Measurements from ENCODE around the gene LRRC8E.

Gene LRRC8E

GRCh38 chr19:7859831-7860713 lies 28.2 kb upstream of the LRRC8E start:
- no peak overlapping the region for H3K4me3 ChIP-seq (ENCODE audit: low read length)
- TF ChIP-seq CTCF (conservative IDR thresholded peaks at IDR 0.05; ENCODE audit: low read depth, low read length) = no peak
- no peak for DNase-seq (ENCODE audit: low read depth)

- H3K4me3 ChIP-seq (ENCODE audit: low read length) = no peak overlapping the region
- no peak for TF ChIP-seq CTCF (conservative IDR thresholded peaks at IDR 0.05; ENCODE audit: low read depth, low read length)
- no peak for DNase-seq (ENCODE audit: low read depth)
Measured at GRCh38 chr19:7860714-7861618, 27.3 kb upstream of the LRRC8E start.

GRCh38 chr19:7861619-7862412 lies 26.5 kb upstream of the LRRC8E start:
- no peak for DNase-seq (ENCODE audit: low read depth)
- peak; percentile 27 for TF ChIP-seq CTCF (conservative IDR thresholded peaks at IDR 0.05; ENCODE audit: low read depth, low read length)
- peak overlapping the region; percentile 41 for H3K4me3 ChIP-seq (ENCODE audit: low read length)

GRCh38 chr19:7862413-7862951 lies 25.8 kb upstream of the LRRC8E start:
- DNase-seq (ENCODE audit: low read depth) = no peak
- H3K4me3 ChIP-seq (ENCODE audit: low read length) = peak overlapping the region; percentile 41
- no peak for TF ChIP-seq CTCF (conservative IDR thresholded peaks at IDR 0.05; ENCODE audit: low read depth, low read length)

GRCh38 chr19:7863157-7863970 lies 24.9 kb upstream of the LRRC8E start:
- TF ChIP-seq CTCF (conservative IDR thresholded peaks at IDR 0.05; ENCODE audit: low read depth, low read length) = no peak
- DNase-seq (ENCODE audit: low read depth) = no peak

More at GRCh38 chr19:7863157-7863970, 24.9 kb upstream of the LRRC8E start:
- H3K4me3 ChIP-seq (ENCODE audit: low read length) = no peak overlapping the region

Measured in retinal pigment epithelial cell (primary cell).